Stimulated activated naive CD4-positive, alpha-beta T cell treated with Interleukin-2 at 50 U/mL for 16 hours (primary cell): ENCODE data around the gene DAAM1.
A peak's percentile ranks its signal among the peaks of the same experiment; 100 is the strongest.

Experiments used
- DNase-seq: peaks from one replicate; lab custom pipeline; 2025; lab: John Stamatoyannopoulos, UW

The DAAM1 gene

DNA sequence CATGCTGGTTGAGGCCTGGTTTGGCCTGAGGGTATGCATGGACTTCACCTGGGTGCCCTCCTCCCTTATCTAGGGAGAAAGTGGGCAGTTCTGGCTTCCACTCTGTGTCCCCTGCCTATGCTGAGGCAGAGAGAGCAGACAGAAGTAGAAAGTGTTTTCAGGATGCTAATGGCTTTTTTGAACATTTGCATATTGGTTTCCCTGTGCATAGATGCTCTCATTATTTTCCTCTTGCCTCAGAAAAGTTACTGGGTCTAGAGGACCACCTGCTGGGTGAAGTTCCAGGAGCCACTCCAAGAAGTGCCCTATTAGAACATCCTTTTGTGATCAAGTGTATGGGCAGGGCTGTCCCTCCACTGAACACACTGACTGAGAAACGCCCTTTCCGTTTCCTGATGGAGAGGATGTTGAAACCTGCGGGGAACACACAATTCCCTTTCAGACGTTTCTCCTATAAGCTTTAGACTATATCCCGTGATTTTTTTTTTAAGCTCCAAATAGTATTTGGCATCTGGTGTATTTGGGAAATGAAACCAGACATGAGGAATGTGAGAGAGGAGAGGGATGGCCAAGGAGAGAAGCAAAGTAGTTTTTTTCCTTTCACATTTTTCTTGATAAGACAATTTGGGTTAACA, 66.6 kb downstream of the DAAM1 start:
- no peak for DNase-seq

DNA sequence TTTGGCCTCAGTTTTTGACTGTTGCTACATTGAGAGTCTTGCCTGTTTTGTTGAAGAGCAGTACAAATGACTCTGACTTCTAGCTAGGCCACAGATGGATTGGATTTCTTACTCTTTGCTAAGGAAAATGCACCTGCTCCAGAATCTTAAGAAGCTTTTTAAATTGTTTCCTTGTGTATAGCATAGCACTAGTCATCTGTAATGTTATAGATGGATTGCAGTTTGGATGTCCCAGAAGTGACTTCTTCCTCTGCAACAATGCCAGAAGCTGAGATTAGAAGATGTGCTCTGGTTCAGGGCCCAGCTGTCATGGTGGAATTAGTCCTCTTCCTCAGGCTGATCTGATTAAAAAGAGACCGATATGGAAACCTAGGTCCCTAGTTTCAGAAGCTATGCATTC, 67.9 kb downstream of the DAAM1 start:
- DNase-seq = no peak

DNA sequence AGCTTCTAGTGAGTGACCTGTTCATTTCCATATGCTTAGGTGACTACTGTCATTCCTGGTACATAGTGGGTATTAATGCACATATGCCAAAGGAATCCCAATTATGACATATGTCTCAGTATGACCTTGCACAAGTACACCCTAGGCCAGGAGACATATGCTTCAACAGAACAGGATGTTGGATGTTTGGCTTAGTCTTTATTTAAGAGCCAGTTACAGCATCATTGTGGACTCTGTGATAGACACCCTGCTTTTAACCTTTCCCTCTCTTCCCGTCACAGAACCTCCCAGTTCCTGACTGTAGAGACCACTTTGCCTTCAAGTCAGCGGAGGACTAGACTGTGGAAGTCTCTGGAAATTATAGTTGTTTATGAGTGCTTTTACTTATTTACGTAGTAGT, 72.9 kb downstream of the DAAM1 start:
- DNase-seq = no peak

DNA sequence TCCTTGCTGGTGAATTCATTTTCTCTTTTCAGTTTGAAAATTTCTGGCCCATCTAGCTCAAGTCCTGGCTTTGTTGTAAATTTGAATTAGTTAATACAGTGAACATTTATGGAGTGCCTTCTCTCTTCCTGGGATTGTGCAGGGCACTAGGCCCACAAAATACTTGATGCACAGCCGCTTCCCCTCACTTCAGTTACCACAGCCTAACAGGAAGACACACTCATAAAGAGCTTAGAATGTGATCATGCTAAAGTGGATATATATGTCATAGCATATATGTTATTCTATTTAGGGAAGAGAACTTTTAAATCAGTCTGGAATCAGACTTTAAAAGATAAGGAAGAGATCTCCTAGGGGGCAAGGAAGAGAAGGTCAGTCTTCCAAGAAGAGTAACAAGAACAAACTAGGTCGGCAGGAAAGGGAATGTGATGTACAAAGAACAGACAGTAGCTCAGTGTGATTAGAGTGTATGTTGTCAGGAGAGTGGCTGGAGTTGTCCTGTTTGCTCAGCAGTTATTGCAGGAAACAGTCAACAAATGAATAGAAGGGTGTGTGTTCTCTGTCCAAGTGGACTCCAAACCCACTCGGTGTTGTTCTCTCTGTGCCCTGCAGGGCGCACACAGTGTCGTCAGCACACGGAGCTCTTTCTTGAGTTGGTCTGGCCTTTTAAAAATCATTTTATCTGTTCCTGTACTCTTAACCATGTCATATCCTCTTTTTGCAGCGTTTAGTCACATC, 74.4 kb downstream of the DAAM1 start:
- no peak for DNase-seq

DNA sequence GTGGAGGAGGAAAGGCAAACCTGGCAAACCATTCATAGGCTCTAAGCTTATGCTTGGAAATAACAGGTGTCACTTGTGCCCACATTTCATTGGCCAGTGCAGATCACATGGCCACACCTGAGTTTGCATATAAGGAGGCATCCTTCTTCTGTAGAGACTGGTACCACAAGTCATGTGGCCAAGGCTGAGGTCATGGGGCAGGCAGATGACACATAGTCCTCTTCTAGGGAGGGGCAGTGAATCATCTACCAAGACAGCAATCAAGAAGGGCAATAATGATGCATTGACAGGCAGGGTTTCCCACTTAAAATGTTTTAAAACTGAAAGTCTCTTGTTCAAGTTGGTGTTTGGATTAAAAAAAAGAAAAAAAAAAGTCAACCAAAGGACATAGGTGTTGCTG, 77.3 kb downstream of the DAAM1 start:
- DNase-seq = peak; percentile 2

DNA sequence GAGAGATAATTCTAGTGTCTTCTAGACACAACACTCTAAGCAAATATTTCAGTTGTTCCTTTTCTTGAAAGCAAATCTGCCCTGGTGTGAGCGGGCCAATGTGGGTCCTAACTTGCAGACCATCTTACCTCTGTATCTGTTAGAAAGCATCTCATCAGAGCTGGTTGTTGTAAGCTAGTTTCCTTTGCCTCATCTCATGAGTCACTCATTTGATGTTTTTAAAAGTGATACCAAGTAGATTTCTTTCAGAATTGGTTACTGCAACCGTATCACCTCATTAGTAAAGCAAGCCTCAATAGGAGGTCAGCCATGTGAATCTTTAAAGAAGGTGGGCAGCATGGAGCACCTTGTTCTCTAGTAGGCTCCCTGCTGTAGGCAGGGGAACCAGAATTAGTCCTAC, 78.6 kb downstream of the DAAM1 start:
- DNase-seq = no peak

DNA sequence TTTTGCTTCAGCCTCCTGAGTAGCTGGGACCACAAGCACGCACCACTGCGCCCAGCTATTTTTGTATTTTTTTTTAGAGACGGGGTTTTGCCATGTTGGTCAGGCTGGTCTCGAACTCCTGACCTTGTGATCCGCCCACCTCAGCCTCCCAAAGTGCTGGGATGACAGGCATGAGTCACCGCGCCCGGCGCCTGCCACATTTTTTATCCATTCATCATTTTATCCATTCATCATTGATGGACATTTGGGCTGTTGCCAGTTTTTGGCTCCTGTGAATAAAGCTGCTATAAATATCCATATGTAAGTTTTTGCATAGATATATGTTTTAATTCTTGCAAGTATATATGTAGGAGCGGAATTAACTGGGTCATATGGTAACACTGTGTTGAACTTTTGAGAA, 79.5 kb downstream of the DAAM1 start:
- DNase-seq = no peak

DNA sequence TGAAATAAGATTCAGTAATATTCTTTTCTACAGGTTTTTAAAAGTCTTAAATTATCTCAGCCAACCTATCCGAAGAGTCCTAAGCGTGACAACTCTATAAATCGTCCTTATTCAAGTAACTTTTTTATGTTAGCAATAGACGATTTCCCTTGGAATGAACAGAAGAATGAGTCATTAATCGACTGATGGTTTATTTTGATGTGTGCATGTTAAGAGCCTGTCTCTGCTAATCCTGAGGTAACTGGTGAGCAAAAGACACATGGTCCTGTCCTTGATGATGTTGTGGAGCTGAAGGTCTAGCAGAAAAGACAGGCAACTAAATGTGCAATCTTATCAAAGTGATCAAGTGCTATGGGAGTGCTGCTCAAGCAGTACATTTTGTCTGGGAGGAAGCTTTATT, 80.4 kb downstream of the DAAM1 start:
- no peak for DNase-seq

DNA sequence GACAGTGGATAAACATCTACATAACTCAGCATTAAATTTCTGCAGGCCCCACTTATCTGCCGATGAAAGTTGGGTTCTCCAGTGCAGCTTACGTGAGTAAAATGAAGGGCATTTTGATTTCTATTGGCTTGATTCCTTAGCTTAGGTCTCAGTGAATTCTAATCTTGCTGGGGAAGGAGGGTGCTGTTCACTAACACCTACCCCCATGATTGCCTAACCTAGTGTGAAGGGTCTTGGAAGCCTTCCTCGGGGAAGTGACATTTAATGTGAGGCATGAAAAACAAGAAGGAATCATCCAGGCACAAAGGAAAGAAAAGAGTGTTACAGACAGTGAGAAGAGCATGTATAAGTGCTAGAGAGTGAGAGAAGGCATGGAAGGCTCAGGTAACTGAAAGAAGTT, 81.0 kb downstream of the DAAM1 start:
- no peak for DNase-seq

DNA sequence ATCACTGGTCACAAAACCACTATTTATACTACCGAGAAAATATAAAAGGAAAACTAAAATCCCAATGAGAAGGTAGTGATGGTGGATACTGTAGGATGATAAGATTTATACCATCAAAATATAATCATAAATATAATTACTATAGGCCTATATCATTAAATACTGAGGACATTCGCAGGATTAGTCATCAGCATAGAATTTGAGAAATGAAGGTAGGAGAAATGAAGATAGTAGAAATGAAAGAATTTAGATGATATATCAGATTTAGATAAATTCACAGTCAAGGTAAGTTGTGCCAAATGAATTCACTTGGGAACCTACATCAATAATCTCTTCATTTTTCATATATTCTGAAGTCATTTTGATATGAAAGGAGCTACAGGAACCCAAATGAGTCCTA, 82.8 kb downstream of the DAAM1 start:
- no peak for DNase-seq

DNA sequence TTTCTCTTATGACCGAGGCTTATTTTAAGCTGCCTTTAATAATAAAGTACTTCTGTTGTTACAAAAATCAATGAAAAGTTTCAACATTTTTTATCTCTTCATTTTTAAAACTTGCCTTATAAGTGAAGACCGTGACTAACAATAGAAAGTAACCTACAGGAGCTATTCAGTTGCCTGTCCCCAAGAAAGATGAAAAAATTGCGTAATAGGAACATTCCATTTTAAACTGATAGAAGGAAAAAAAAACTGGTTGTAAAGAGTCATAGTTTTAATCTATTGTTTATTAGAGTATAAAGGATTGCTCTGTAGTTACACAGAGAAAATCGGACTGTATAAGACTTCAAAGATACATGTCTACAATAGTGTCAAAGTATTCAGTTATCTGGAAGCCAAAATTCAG, 83.3 kb downstream of the DAAM1 start:
- DNase-seq = no peak

DNA sequence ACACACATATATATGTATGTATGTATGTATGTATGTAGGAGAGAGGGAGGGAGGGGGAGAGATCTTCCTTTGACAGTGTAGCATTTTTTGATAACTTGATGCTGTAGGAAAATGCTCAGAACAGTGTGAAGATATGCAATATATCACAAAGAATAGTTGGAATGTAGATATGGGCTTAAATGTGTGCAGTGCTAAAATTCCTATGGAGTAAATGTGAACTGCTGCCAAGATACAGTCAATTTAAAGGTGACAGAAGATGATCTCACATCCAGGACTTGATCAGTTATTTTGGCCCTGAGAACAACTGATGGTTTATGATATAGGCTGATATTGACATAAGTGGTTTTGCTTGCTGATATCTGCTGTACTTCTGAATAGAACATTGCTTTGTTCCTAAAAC, 84.2 kb downstream of the DAAM1 start:
- no peak for DNase-seq

DNA sequence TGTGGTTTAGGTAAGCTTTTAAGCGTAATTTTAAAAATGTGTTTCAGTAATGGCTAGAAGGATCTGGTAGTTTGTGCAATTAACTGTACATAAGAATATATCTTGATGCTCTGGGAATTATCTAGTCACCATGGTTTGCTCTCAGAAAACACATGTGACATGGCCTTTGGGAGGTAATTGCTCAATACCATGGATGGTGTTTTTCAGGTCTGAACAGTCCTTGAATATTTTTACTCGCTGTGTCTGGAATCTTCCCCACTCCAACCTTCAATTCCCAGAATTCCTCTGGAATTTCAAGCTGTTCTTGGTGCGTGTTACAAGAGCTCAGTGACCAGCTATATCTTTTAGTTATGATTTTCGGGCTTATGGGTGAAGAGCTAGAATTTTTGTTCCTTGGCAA, 85.3 kb downstream of the DAAM1 start:
- no peak for DNase-seq

DNA sequence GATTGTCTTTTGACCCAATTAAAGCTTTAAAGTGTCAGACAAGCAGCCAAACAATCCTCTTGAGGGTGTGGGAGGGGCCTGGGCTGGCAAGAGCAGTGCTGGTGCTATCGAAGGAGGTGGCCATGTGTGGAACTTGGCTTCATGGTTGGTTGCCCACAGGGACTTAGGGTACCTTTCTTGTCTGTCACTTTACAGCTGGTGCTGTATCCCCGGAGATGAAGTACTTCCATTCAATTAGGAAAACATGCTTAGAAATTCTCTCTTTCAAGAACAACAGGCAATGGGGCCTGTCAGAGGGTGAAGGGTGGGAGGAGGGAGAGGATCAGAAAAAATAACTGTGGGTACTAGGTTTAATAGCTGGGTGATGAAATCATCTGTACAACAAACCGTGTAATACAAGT, 86.5 kb downstream of the DAAM1 start:
- DNase-seq = no peak

DNA sequence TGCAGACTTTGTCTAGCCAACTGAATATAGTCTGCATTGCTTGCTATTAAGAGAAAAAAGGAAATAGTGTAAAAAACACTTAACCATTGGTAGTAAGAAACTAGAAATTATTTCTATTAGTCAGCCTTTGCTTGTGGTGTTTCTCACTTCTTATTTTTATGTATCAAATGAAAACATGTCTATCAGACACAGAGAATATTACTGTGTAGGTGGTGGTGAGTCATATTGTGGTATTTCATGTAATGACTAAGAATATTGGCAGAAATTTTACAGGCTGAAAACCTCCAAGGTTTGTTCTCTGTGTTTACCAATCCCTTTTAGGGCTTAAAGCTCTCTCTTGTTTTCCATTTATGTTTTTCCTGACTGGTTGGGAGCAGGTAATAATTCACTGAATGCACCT, 87.2 kb downstream of the DAAM1 start:
- DNase-seq = no peak

DNA sequence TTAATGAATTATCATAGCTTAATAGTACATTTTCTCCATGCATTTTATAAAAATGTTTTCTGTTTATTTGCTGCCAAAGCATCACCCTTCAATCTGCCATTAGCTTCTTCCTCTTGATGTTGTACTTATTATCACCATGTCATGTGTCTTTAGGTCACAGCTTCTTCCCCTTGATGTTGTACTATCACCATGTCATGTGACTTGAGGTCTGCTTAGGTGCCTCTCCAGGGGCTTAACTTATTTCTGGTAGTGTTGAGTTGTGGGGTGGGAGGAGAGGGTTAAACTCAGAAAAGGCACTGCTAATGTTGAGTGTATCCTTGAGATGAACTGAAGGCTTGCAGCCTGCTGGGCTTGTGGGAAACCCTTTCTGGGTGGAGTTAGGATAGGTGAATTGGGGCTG, 87.8 kb downstream of the DAAM1 start:
- no peak for DNase-seq

DNA sequence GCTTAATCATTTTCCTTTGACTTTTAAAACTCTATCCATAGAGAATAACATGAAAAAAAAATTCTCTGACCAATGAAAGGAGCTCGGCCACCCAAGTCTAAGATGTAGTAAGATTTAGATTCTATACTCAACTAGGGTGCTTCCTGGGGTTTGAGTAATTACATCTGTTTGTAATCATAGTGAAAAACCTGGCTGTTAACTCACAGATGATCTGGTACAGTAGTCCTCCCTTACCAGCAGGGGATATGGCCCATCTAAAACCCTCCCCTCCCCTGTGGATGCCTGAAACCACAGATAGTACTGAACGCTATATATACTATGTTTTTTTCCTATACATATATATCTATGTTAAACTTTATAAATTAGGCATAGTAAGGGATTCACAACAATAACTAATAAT, 89.2 kb downstream of the DAAM1 start:
- DNase-seq = no peak

DNA sequence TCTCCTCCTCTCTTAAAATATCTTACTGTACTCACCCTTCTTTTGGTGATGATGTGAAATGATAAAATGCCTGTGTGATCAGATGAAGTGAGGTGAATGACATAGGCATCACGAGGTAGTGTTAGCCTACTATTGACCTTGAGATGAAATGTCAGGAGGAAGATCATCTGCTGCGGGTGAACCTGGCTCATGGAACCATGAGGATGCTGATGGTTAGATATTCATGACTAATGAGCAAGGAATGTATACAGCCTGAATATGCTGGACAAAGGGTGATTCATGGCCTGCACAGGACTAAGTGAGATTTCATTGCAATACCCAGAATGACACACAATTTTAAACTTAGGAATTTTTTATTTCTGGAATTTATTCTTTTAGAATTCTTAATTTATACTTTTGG, 89.6 kb downstream of the DAAM1 start:
- no peak for DNase-seq

DNA sequence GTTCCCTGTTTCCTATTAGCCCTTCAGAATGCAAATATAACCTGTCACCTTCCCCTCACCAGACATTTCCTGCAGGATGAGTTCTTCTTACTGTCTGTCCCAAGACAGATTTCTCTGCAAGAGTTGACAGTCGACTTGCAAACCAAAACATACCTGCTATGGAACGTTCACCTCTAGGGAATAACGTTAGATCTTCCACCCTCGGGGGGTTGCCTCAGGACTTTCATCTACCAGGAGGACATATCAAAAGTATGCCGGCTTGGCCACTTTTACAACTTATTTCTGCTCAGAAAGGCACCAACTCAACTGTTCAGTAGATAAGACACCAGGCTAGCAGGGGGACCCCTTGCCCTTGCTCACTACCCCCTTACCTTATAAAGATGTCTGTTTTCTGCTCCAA, 92.5 kb downstream of the DAAM1 start:
- no peak for DNase-seq

DNA sequence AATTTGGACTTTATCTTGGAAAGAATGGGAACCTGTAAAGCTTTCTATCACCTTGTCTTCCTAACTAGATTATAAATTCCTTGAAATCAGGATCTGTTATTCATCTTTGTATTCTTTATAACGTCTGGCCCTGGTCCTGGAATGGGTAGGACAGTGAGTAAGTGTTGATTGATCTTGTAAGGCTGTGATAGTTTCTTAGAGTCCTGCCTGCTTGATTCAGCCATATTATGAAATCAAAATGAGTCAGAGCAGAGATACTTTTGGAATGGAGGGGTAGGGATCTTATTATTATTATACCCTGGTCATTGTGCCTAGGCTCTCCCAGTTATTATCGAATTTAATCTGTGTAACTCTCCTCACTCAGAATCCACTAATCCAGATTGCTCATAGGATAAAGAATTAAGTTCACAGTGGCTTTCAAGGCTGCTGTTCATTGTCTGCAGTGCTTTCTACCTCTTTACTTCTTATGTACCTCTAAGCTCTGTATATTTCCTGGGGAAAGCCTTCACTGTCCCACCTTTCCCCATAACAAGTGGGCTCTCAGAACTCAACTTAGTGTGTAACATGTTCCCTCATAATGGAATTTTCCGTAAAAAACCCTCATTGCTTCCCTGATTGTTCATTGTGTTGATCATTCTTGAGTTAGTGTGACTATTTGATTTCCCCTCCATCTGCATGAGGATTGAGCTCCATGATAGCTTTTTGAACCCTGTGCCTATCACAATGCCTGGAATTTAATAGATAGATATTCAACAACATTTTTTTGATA, 93.3 kb downstream of the DAAM1 start:
- DNase-seq = no peak

DNA sequence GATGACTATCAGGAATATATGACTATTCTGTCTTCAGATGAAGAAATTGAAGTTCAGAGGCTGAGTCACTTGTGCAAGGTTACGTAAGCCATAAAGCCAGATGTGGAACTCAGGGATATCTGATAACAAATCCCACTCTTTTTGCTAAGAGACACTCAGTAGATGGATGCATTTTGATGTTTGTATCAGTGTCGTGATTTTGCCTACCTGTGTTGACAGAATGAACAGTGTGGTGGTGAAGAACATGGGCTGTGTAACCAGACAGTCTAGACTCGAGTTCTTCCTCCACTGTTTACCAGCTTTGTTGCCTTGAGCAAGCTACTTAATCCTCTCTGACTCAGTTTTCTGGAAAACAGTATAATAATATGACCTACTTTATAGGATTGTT, 93.9 kb downstream of the DAAM1 start:
- no peak for DNase-seq

DNA sequence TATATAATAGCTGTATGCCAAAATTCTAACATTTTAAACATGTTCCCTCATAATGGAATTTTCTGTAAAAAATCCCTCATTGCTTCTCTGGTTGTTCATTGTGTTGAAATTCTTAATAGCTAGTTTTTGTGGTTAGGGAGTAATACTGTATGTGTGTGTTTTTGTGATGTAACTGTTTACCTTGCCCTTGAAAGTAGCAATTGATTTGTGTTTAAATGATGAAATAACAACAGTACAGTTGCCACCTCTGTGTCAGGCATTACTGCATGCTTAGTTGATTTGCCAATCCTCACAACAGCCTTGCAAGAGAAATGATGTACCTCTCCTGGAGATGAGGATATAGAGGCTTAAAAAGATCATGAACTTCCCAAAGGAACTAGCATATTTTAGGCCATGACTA, 94.9 kb downstream of the DAAM1 start:
- DNase-seq = no peak

DNA sequence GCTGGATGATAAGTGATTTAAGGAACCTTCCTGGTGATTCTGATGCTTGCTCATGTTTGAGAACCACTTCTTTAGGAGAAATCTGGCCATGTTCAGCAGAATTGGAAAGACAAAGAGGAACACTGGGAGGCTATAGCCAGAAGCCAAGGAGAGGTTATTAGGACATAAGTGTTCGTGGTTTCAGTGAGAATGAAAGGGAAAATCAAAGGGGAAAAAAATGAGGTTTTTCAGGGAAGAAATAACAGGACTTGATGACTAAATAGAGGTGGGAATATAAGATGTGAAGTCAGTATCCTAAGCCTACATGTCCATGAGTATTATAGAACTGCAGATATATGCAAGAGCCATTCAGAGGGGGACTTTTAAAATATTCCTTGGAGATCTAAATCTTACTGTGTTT, 95.6 kb downstream of the DAAM1 start:
- no peak for DNase-seq

DNA sequence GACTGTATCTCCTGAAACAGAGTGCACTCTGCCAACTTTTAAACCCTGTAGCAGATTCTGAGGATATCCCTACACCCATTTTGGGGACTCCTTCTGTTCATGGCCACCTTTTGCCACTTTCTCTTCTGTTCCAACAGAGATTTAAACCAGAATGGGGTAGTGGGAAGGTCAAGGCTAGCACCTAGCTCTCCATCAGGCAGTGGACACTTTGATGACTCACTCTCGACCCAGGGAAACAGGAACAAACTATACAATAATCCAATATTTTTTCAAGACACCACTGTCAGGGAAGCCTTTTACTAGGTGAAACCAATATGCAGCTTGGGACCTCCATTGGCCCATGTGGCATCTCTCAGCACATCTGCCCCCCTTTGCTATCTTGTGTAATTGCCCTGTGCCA, 103.6 kb downstream of the DAAM1 start:
- DNase-seq = no peak
